ENCODE data around the gene USF2. TPM values are rescaled to one million over a fixed set of nuclear protein-coding genes. Genes with fewer than 3 reads are reported as not detected.
"Not testable (repeated sequence)": the region's sequence is repeated elsewhere in the genome, so short reads cannot be mapped to it uniquely, and the experiment has no call there.

Gene USF2
- total and polyA plus RNA-seq, 2 of the 4 experiments (the other 2 are of a cell fraction), result 21.3 to 65.6 TPM

DNA sequence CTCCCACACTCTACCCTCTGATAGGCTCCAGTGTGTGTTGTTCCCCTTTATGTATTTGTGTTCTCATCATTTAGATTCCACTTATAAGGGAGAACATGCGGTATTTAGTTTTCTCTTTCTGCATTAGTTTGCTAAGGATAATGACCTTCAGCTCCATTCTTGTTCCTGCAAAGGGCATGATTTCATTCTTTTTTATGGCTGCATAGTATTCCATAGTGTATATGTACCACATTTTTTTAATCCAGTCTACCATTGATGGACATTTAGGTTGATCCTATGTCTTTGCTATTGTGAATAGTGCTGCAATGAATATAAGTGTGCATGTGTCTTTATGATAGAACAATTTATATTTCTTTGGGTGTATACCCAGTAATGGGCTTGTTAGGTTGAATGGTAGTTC lies 29.2 kb upstream of the USF2 start:
- H3K27me3 ChIP-seq (ENCODE audit: control insufficient read depth, insufficient read depth, low read length); H3K9ac ChIP-seq (ENCODE audit: low read depth, low read length); H3K4me1 ChIP-seq (ENCODE audit: control insufficient read depth, insufficient read depth, low read length); H2BK20ac ChIP-seq (ENCODE audit: low read depth, low read length); H3K4ac ChIP-seq (ENCODE audit: low read depth, low read length); H3K4me3 ChIP-seq (ENCODE audit: insufficient read depth, low read depth, low read length); H3K36me3 ChIP-seq (ENCODE audit: control insufficient read depth, insufficient read depth, low read length); H3K23ac ChIP-seq (ENCODE audit: low read depth, low read length); in situ Hi-C loops (cut with MboI; ENCODE audit: low sequenced_read_pairs); POLR2A ChIA-PET (ENCODE audit: unreplicated experiment); H3K56ac ChIP-seq (ENCODE audit: extremely low read depth, insufficient read depth, low read length); DNase-seq; H3K4me2 ChIP-seq (ENCODE audit: low read depth, low read length); dilution Hi-C loops (cut with HindIII; ENCODE audit: low sequenced_read_pairs, unreplicated experiment); H3K9me1 ChIP-seq (ENCODE audit: insufficient read depth, low read length); BruUV-seq (replicated peaks); H2AFZ ChIP-seq (replicated peaks; ENCODE audit: low read length, poor library complexity); H3K79me1 ChIP-seq (ENCODE audit: low read depth in 1 of 2, low read length in 2 of 2); H4K5ac ChIP-seq (ENCODE audit: low read depth, low read length); H3K9me3 ChIP-seq (ENCODE audit: control insufficient read depth, insufficient read depth, low read length); H4K20me1 ChIP-seq (ENCODE audit: insufficient read depth, low read length); H4K91ac ChIP-seq (ENCODE audit: insufficient read depth, low read depth, low read length); CTCF ChIA-PET; H4K8ac ChIP-seq (ENCODE audit: low read depth in 2 of 2, low read length in 2 of 2); H2AK5ac ChIP-seq (ENCODE audit: low read depth, low read length); H2BK15ac ChIP-seq (ENCODE audit: low read depth, low read length); H3K18ac ChIP-seq (ENCODE audit: low read depth, low read length); H3K14ac ChIP-seq (replicated peaks; ENCODE audit: low read depth, low read length); H3K27ac ChIP-seq (ENCODE audit: insufficient read depth, low read length); H2BK5ac ChIP-seq (ENCODE audit: low read depth, low read length, poor library complexity, severe bottlenecking); intact Hi-C loops (cut with micrococcal nuclease); ATAC-seq (ENCODE audit: low read depth); H2BK120ac ChIP-seq (ENCODE audit: low read depth, low read length); H2AK9ac ChIP-seq (replicated peaks; ENCODE audit: low read depth, low read length, poor library complexity): not testable (repeated sequence)
- WGBS, 2 experiments (ENCODE audit: extremely low coverage in 2 of 2, insufficient read length in 1 of 2), result no CpG with 5 or more reads among the region's 1 CpG

Data from IMR-90 (cell line).